ENCODE results near the gene BDNF. TPM values are rescaled to one million over a fixed set of nuclear protein-coding genes. Genes with fewer than 3 reads are reported as not detected.

Gene BDNF
- total RNA-seq, 1 donor from 2014 or later: 4.3 TPM

- no peaks in the 10 kb centered on the region for H3K36me3 ChIP-seq
- no peak overlapping the region for H3K27ac ChIP-seq
- no peak overlapping the region for H3K4me3 ChIP-seq
- H3K9me3 ChIP-seq: no peaks in the 10 kb centered on the region
- H3K4me1 ChIP-seq: no peaks in the 10 kb centered on the region
- no peak for TF ChIP-seq CTCF (IDR thresholded peaks at IDR 0.05)
- intact Hi-C loops (cut with DNase I): no loop called here
- ATAC-seq (no peak), DNase-seq (no peak)
- no peaks in the 10 kb centered on the region for H3K27me3 ChIP-seq
Observed at GRCh38 chr11:27651711-27652110, 48.5 kb downstream of the BDNF start.

GRCh38 chr11:27650988-27651387 is 49.3 kb downstream of the BDNF start:
- intact Hi-C loops (cut with DNase I): no loop called here
- Histone ChIP-seq H3K4me3 (no peak overlapping the region), H3K9me3 (no peaks in the 10 kb centered on the region), H3K4me1 (no peaks in the 10 kb centered on the region), H3K27me3 (no peaks in the 10 kb centered on the region), H3K27ac (no peak overlapping the region), H3K36me3 (no peaks in the 10 kb centered on the region)
- no peak for DNase-seq
- ATAC-seq: no peak
- no peak for TF ChIP-seq CTCF (IDR thresholded peaks at IDR 0.05)

- ATAC-seq: no peak
- intact Hi-C loops (cut with DNase I): no loop called here
- Histone ChIP-seq H3K9me3 (no peaks in the 10 kb centered on the region), H3K4me1 (no peaks in the 10 kb centered on the region), H3K27ac (no peak overlapping the region), H3K27me3 (no peaks in the 10 kb centered on the region), H3K36me3 (no peaks in the 10 kb centered on the region), H3K4me3 (no peak overlapping the region)
- no peak for TF ChIP-seq CTCF (IDR thresholded peaks at IDR 0.05)
- no peak for DNase-seq
Observed at GRCh38 chr11:27649800-27650199, 50.5 kb downstream of the BDNF start.

- H3K9me3 ChIP-seq: no peaks in the 10 kb centered on the region
- no peaks in the 10 kb centered on the region for H3K36me3 ChIP-seq
- no peak overlapping the region for H3K27ac ChIP-seq
- no peaks in the 10 kb centered on the region for H3K27me3 ChIP-seq
- no peak for DNase-seq
- no peak overlapping the region for H3K4me3 ChIP-seq
- intact Hi-C loops (cut with DNase I): no loop called here
- no peak for ATAC-seq
- no peak for TF ChIP-seq CTCF (IDR thresholded peaks at IDR 0.05)
- H3K4me1 ChIP-seq: no peaks in the 10 kb centered on the region
Observed at GRCh38 chr11:27648840-27649239, 51.4 kb downstream of the BDNF start.

GRCh38 chr11:27646051-27646818 is 54.0 kb downstream of the BDNF start:
- no peaks in the 10 kb centered on the region for H3K4me1 ChIP-seq
- DNase-seq (no peak), ATAC-seq (no peak)
- H3K9me3 ChIP-seq: no peaks in the 10 kb centered on the region
- H3K27ac ChIP-seq: no peak overlapping the region
- no peaks in the 10 kb centered on the region for H3K36me3 ChIP-seq
- no peak for TF ChIP-seq CTCF (IDR thresholded peaks at IDR 0.05)
- H3K27me3 ChIP-seq: no peaks in the 10 kb centered on the region
- intact Hi-C loops (cut with DNase I): no loop called here
- H3K4me3 ChIP-seq: no peak overlapping the region

- ATAC-seq (peak; percentile 61), DNase-seq (no peak)
- no peak overlapping the region for H3K27ac ChIP-seq
- H3K9me3 ChIP-seq: no peaks in the 10 kb centered on the region
- H3K4me3 ChIP-seq: no peak overlapping the region
- no peak for TF ChIP-seq CTCF (IDR thresholded peaks at IDR 0.05)
- H3K27me3 ChIP-seq: no peaks in the 10 kb centered on the region
- H3K4me1 ChIP-seq: no peaks in the 10 kb centered on the region
- no peaks in the 10 kb centered on the region for H3K36me3 ChIP-seq
- intact Hi-C loops (cut with DNase I): no loop called here
Observed at GRCh38 chr11:27642954-27643353, 57.3 kb downstream of the BDNF start.

Measured in upper lobe of right lung (tissue), 1 donor.